ENCODE results near the gene TACR1.

The TACR1 gene

GRCh38 chr2:75054296-75054695 is 145.0 kb downstream of the TACR1 start:
- DNase-seq (ENCODE audit: low read depth in 4 of 4, low spot score in 1 of 4), result no peak

- DNase-seq (ENCODE audit: low read depth in 4 of 4, low spot score in 1 of 4), result no peak
Measured at GRCh38 chr2:75053484-75054112, 145.7 kb downstream of the TACR1 start.

GRCh38 chr2:75047992-75048625 is 151.2 kb downstream of the TACR1 start:
- no peak for DNase-seq (ENCODE audit: low read depth in 4 of 4, low spot score in 1 of 4)

- DNase-seq (ENCODE audit: low read depth in 4 of 4, low spot score in 1 of 4), result no peak
Measured at GRCh38 chr2:75047189-75047991, 151.9 kb downstream of the TACR1 start.

GRCh38 chr2:75045526-75046050 is 153.7 kb downstream of the TACR1 start:
- no peak for DNase-seq (ENCODE audit: low read depth in 4 of 4, low spot score in 1 of 4)

GRCh38 chr2:75044291-75044690 is 155.0 kb downstream of the TACR1 start:
- DNase-seq (ENCODE audit: low read depth in 4 of 4, low spot score in 1 of 4), result no peak

- DNase-seq (ENCODE audit: low read depth in 4 of 4, low spot score in 1 of 4), result no peak
Measured at GRCh38 chr2:75042823-75043222, 156.5 kb downstream of the TACR1 start.

- no peak for DNase-seq (ENCODE audit: low read depth in 4 of 4, low spot score in 1 of 4)
Measured at GRCh38 chr2:75041731-75042600, 157.4 kb downstream of the TACR1 start.

- no peak for DNase-seq (ENCODE audit: low read depth in 4 of 4, low spot score in 1 of 4)
Measured at GRCh38 chr2:75041226-75041625, 158.1 kb downstream of the TACR1 start.

- no peak for DNase-seq (ENCODE audit: low read depth in 4 of 4, low spot score in 1 of 4)
Measured at GRCh38 chr2:75035444-75036353, 163.6 kb downstream of the TACR1 start.

- DNase-seq (ENCODE audit: low read depth in 4 of 4, low spot score in 1 of 4), result no peak
Measured at GRCh38 chr2:75033516-75033915, 165.8 kb downstream of the TACR1 start.

GRCh38 chr2:75031906-75032803 is 167.2 kb downstream of the TACR1 start:
- DNase-seq (ENCODE audit: low read depth in 4 of 4, low spot score in 1 of 4), result no peak

GRCh38 chr2:75031171-75031570 is 168.1 kb downstream of the TACR1 start:
- DNase-seq (ENCODE audit: low read depth in 4 of 4, low spot score in 1 of 4), result no peak

GRCh38 chr2:75030218-75031009 is 168.9 kb downstream of the TACR1 start:
- DNase-seq (ENCODE audit: low read depth in 4 of 4, low spot score in 1 of 4), result no peak

GRCh38 chr2:75027886-75028285 is 171.4 kb downstream of the TACR1 start:
- DNase-seq (ENCODE audit: low read depth in 4 of 4, low spot score in 1 of 4), result no peak

- DNase-seq (ENCODE audit: low read depth in 4 of 4, low spot score in 1 of 4), result no peak
Measured at GRCh38 chr2:75025633-75026380, 173.5 kb downstream of the TACR1 start.

GRCh38 chr2:75025216-75025615 is 174.1 kb downstream of the TACR1 start:
- DNase-seq (ENCODE audit: low read depth in 4 of 4, low spot score in 1 of 4), result no peak

Measured in stimulated activated CD4-positive, alpha-beta T cell treated with anti-CD3 and anti-CD28 coated beads, Interleukin-1b, Interleukin-23, amount 100 ng/mL, for 24 hours (primary cell).